Mesodermal cell (in vitro differentiated cells): ENCODE data around the gene FTO.

Experiments
- H3K27ac ChIP-seq: 2 replicates; pipeline ENCODE4 v1.7.0; 2013; ENCODE audit warnings: mild to moderate bottlenecking, low read depth, low read length, moderate library complexity; ENCODE audit not compliant: severe bottlenecking
- H3K36me3 ChIP-seq: 2 replicates; pipeline ENCODE4 v1.7.1; 2013; ENCODE audit warnings: mild to moderate bottlenecking, low read length, moderate library complexity; ENCODE audit not compliant: control insufficient read depth, insufficient read depth
- H3K4me1 ChIP-seq: one replicate; pipeline ENCODE4 v1.7.1; 2013; ENCODE audit warnings: mild to moderate bottlenecking, low read length; ENCODE audit not compliant: insufficient read depth, control insufficient read depth, poor library complexity, severe bottlenecking
- H3K4me3 ChIP-seq: 2 replicates; pipeline ENCODE4 v1.7.0; 2013; ENCODE audit warnings: low read length, control low read depth, mild to moderate bottlenecking; ENCODE audit not compliant: insufficient read depth, poor library complexity, severe bottlenecking; ENCODE audit errors: extremely low read depth
- H3K9me3 ChIP-seq: 2 replicates; pipeline ENCODE4 v1.7.1; 2013; ENCODE audit warnings: mild to moderate bottlenecking, low read length, moderate library complexity; ENCODE audit not compliant: control insufficient read depth
- WGBS, 2 experiments: methylation state at CpG; one replicate each; pipeline ENCODE4 v1.1.5; 2013; ENCODE audit warnings: missing lambda C conversion rate in 2 of 2; ENCODE audit not compliant: insufficient coverage in 2 of 2; 5-methylcytosine and 5-hydroxymethylcytosine counted together

FTO gene

GRCh38 chr16:54140788-54141136, 436.8 kb downstream of the FTO start:
- H3K9me3 ChIP-seq, result peaks cover 10% of the 10 kb centered on the region
- H3K36me3 ChIP-seq, result no peaks in the 10 kb centered on the region
- WGBS, 2 experiments, result 83 to 87% methylated on average over 1 to 2 of the region's 4 CpGs
- peaks cover 3% of the 10 kb centered on the region for H3K4me1 ChIP-seq
- H3K27ac ChIP-seq, result no peak overlapping the region
- no peak overlapping the region for H3K4me3 ChIP-seq

GRCh38 chr16:54142787-54143186, 438.8 kb downstream of the FTO start:
- Histone ChIP-seq H3K9me3 (peaks cover 9% of the 10 kb centered on the region), H3K4me1 (no peaks in the 10 kb centered on the region), H3K36me3 (no peaks in the 10 kb centered on the region), H3K27ac (no peak overlapping the region), H3K4me3 (no peak overlapping the region)
- 79 to 85% methylated on average over 4 of the region's 4 CpGs for WGBS, 2 experiments

- WGBS, 2 experiments, result 87 to 90% methylated on average over 4 of the region's 4 CpGs
- H3K4me1 ChIP-seq, result no peaks in the 10 kb centered on the region
- no peaks in the 10 kb centered on the region for H3K36me3 ChIP-seq
- no peak overlapping the region for H3K27ac ChIP-seq
- H3K4me3 ChIP-seq, result no peak overlapping the region
- peaks cover 3% of the 10 kb centered on the region for H3K9me3 ChIP-seq
Measured at GRCh38 chr16:54143410-54143809, 439.5 kb downstream of the FTO start.

GRCh38 chr16:54143934-54144571, 440.1 kb downstream of the FTO start:
- Histone ChIP-seq H3K4me3 (no peak overlapping the region), H3K9me3 (peaks cover 2% of the 10 kb centered on the region), H3K27ac (no peak overlapping the region), H3K36me3 (no peaks in the 10 kb centered on the region), H3K4me1 (no peaks in the 10 kb centered on the region)
- 87 to 88% methylated on average over 9 of the region's 13 CpGs for WGBS, 2 experiments

- WGBS, 2 experiments, result 100% methylated on average over 2 to 3 of the region's 7 CpGs
- H3K4me3 ChIP-seq, result no peak overlapping the region
- no peak overlapping the region for H3K27ac ChIP-seq
Measured at GRCh38 chr16:54144572-54144947, 440.6 kb downstream of the FTO start.

GRCh38 chr16:54145881-54146280, 441.9 kb downstream of the FTO start:
- H3K4me3 ChIP-seq, result no peak overlapping the region
- no peaks in the 10 kb centered on the region for H3K4me1 ChIP-seq
- WGBS, 2 experiments, result 78 to 85% methylated on average over 4 of the region's 4 CpGs
- peaks cover 5% of the 10 kb centered on the region for H3K9me3 ChIP-seq
- no peaks in the 10 kb centered on the region for H3K36me3 ChIP-seq
- H3K27ac ChIP-seq, result no peak overlapping the region

More at GRCh38 chr16:54144572-54144947, 440.6 kb downstream of the FTO start:
- Histone ChIP-seq H3K4me1 (no peaks in the 10 kb centered on the region), H3K36me3 (no peaks in the 10 kb centered on the region), H3K9me3 (peaks cover 5% of the 10 kb centered on the region)

- Histone ChIP-seq H3K4me1 (no peaks in the 10 kb centered on the region), H3K36me3 (no peaks in the 10 kb centered on the region), H3K4me3 (no peak overlapping the region), H3K9me3 (peaks cover 5% of the 10 kb centered on the region), H3K27ac (no peak overlapping the region)
- WGBS, 2 experiments, result 86 to 100% methylated on average over 2 to 3 of the region's 4 CpGs
Measured at GRCh38 chr16:54148974-54149373, 445.0 kb downstream of the FTO start.

GRCh38 chr16:54150861-54151260, 446.9 kb downstream of the FTO start:
- Histone ChIP-seq H3K9me3 (peaks cover 5% of the 10 kb centered on the region), H3K36me3 (no peaks in the 10 kb centered on the region), H3K27ac (no peak overlapping the region), H3K4me1 (no peaks in the 10 kb centered on the region), H3K4me3 (no peak overlapping the region)
- 87 to 92% methylated on average over 11 of the region's 12 CpGs for WGBS, 2 experiments

- Histone ChIP-seq H3K27ac (no peak overlapping the region), H3K36me3 (no peaks in the 10 kb centered on the region), H3K9me3 (peaks cover 5% of the 10 kb centered on the region), H3K4me3 (no peak overlapping the region), H3K4me1 (no peaks in the 10 kb centered on the region)
- WGBS, 2 experiments, result 88 to 89% methylated on average over 14 to 17 of the region's 19 CpGs
Measured at GRCh38 chr16:54152362-54153239, 448.6 kb downstream of the FTO start.

GRCh38 chr16:54153240-54153934, 449.4 kb downstream of the FTO start:
- Histone ChIP-seq H3K27ac (no peak overlapping the region), H3K9me3 (peaks cover 5% of the 10 kb centered on the region)

More at GRCh38 chr16:54153240-54153934, 449.4 kb downstream of the FTO start:
- no peaks in the 10 kb centered on the region for H3K36me3 ChIP-seq
- no peak overlapping the region for H3K4me3 ChIP-seq
- 77 to 80% methylated on average over 6 to 10 of the region's 12 CpGs for WGBS, 2 experiments
- no peaks in the 10 kb centered on the region for H3K4me1 ChIP-seq
